Measurements from ENCODE around the gene GATD1. TPM values are rescaled to one million over a fixed set of nuclear protein-coding genes. Genes with fewer than 3 reads are reported as not detected.

GATD1 gene, protein sequence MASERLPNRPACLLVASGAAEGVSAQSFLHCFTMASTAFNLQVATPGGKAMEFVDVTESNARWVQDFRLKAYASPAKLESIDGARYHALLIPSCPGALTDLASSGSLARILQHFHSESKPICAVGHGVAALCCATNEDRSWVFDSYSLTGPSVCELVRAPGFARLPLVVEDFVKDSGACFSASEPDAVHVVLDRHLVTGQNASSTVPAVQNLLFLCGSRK
- total RNA-seq = 29.4 and 33.0 TPM in 2 replicates

GRCh38 chr11:777288-778255 lies at the start of gene GATD1:
Gene GATD1 (minus strand): TSS chr11:777487. CDS start chr11:777462, 25 bp downstream.

DNA sequence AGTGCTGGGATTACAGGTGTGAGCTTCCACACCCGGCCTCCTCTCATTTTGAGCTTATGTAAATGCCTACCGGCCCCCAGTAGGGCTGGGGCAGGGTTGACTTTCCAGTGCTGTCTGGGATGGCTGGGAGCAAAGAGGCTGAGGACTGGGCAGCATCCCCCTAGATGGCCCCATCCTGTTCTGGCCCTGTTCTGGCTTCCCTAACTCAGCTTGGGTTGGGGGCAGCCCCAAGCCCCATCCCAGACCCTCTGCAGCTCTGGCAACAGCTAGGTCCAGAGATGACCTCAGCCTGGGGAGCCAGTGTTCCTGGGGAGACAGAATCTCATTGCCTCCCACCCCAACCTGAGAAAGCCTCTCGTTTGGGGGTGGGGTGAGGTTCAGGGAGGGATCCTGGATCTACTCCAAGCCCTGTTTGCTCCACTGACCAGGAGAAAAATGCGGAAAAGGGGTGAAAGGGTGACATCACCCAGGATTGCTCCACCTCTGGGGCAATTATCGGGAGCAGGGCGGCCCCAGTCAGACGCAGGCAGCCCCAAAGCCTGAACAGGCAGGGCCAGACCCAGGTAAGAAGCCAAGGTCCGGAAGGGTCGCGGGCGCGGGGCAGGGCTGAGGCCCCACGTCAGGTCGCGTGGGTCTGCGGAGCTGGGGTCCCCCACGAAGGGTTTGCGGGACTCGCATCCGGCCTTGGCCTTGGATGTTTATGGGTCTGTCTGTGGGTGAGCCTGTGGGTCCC lies 41.3 kb upstream of the GATD1 start, which contains the start of gene PNPLA2:
Gene PNPLA2 (plus strand): TSS at position 519 of the 733 bp plus-strand sequence. CDS start 805 bp downstream, outside the sequence.

DNA sequence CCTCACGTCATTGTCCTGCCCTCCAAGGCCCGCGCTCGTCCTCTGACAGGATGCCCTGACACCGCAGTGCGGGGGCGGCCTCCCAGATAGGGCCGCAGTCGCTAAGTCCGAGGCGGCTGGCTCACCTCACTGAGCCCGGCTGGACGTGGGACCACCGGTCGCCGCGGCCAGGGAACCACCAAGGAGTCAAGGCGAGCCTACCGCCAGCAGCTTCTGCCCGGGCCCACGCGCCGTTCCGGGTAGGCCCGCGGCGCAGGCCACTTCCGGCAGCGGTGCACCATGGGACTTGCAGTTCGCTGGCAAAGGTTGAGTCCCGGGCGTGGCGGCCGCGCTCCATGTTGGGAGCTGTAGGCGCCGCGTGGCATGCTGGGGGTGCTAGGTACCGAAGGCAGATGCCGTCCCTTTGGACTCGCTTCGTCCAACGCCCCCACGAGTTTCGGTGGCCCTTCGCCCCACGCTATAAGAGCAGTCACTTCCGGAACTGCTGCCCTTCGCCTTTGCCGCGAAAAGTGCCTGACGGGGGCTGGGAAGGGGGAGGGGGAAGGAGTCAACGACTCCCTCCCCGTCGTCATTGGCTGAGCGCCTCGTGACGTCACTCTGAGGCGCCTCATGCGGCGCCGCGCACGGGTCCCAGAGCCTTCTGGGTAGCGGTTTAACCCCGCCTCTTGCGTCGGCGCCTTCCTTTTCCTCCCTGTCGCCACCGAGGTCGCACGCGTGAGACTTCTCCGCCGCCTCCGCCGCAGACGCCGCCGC lies 32.2 kb upstream of the GATD1 start, which contains the start of gene RPLP2:
Gene RPLP2 (plus strand): TSS at position 681 of the 753 bp plus-strand sequence. CDS start 268 bp downstream, outside the sequence.

DNA sequence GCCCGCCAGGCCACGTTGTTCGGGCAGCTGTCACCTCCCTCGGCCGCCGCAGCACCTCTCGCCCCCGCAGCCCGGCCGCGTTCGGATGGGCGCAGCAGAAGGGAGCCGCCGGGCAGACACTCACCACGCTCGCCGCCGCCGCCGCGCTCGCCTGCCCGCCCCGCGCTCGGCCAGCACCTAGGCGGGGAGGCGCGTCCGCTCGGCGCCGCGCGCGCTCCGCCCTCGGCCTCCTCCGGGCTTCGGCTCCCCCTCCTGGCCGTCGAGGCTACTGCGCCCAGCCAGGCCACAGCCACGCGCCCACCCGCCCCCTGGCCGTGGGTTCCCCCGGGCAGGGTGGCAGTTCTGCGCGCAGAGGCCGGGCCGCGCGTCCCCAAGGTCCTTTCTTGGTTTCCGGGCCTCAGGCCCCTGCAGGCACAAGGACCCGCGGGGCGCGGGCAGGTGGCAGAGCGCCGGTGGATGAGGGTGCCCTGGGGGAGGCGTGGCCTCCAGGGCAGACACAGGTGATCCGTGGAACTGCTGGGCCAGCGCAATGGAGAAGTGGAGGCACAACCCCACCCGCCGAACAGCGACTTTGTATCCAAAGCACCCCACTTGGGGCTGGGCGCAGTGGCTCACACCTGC lies 20.9 kb upstream of the GATD1 start, which contains the start of gene SLC25A22:
Gene SLC25A22 (minus strand): TSS at position 189 of the 621 bp plus-strand sequence. CDS start 3,275 bp downstream, outside the sequence.

GRCh38 chr11:789943-790342 lies 12.7 kb upstream of the GATD1 start, which contains the start of gene CEND1:
Gene CEND1 (minus strand): TSS chr11:790090. CDS start chr11:788576, 1,514 bp downstream.

DNA sequence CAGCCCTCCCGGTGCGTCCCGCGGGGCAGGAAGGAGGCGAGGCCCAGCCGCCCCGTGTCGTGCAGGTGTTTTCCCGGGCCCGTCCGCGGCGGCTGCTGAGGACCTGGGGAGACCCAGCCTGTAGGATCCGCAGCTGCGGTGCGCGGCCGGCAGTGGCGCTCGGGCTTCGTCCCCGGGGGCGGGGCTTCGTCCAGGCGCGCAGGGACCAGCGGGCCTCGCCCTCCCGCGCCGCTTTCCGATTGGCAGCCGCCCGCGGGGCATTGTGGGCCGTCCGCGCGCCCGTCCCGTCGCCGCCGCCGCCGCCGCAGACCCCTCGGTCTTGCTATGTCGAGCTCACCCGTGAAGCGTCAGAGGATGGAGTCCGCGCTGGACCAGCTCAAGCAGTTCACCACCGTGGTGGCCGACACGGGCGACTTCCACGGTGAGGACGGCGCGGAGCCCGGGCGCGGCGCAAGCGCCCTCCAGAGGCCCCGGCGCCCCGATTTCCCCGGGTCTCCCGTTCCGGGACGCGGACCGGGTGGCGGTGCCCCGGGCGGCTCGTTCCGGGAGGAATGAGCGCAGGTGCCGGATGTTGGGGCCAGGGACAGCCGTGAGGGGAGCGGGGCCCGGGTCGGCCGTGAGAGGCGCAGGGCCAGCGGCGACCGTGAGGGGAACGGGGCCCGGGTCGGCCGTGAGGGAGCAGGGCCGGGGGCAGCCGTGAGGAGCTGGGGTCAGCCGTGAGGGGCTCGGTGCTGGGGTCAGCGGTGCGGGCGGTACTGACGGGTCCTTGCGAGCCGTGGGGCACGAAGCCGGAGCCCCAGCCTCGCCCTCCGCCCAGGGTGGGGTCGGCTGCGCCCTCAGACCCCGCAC lies 29.9 kb downstream of the GATD1 start, which contains the start of gene TALDO1:
Gene TALDO1 (plus strand): TSS at position 307 of the 849 bp plus-strand sequence. CDS start 18 bp downstream, at position 325.

Other genes with a start within 250 kb of the GATD1 start
- gene HRAS, start 241.9 kb downstream of the GATD1 start, total RNA-seq = 102 and 109 TPM in 2 replicates
- gene LRRC56, start 240.0 kb downstream of the GATD1 start, total RNA-seq = 0.05 and 0.73 TPM in 2 replicates
- 0.05 and 0.20 TPM in 2 replicates for gene LMNTD2, start 216.7 kb downstream of the GATD1 start, total RNA-seq
- gene RASSF7, start 216.5 kb downstream of the GATD1 start, total RNA-seq = 10.8 and 12.0 TPM in 2 replicates
- gene PHRF1, start 201.0 kb downstream of the GATD1 start, total RNA-seq = 20.1 and 25.4 TPM in 2 replicates
- gene IRF7, start 161.5 kb downstream of the GATD1 start, total RNA-seq = 76.0 and 84.2 TPM in 2 replicates
- not detected in 2 replicates for gene CDHR5, start 152.5 kb downstream of the GATD1 start, total RNA-seq
- not detected in 2 replicates for gene SCT, start 150.3 kb downstream of the GATD1 start, total RNA-seq
- not detected in 2 replicates for gene DRD4, start 140.2 kb downstream of the GATD1 start, total RNA-seq
- 23.1 and 27.8 TPM in 2 replicates for gene DEAF1, start 82.3 kb downstream of the GATD1 start, total RNA-seq
- 16.9 and 17.5 TPM in 2 replicates for gene TMEM80, start 81.7 kb downstream of the GATD1 start, total RNA-seq
- gene EPS8L2, start 71.3 kb downstream of the GATD1 start, total RNA-seq = 6.7 and 7.3 TPM in 2 replicates
- gene TALDO1, start 30.0 kb downstream of the GATD1 start, total RNA-seq = 228 TPM in 2 replicates
- 0.20 and 0.40 TPM in 2 replicates for gene CEND1, start 12.6 kb upstream of the GATD1 start, total RNA-seq
- 21.7 and 24.1 TPM in 2 replicates for gene SLC25A22, start 20.8 kb upstream of the GATD1 start, total RNA-seq
- 17.9 and 21.1 TPM in 2 replicates for gene PIDD1, start 27.7 kb upstream of the GATD1 start, total RNA-seq
- gene RPLP2, start 32.5 kb upstream of the GATD1 start, total RNA-seq = 814 and 920 TPM in 2 replicates
- 20.4 and 22.6 TPM in 2 replicates for gene PNPLA2, start 41.4 kb upstream of the GATD1 start, total RNA-seq
- gene CRACR2B, start 50.4 kb upstream of the GATD1 start, total RNA-seq = 9.5 and 12.1 TPM in 2 replicates
- gene CD151, start 55.5 kb upstream of the GATD1 start, total RNA-seq = 660 and 700 TPM in 2 replicates
- gene POLR2L, start 65.0 kb upstream of the GATD1 start, total RNA-seq = 191 and 317 TPM in 2 replicates
- 217 and 240 TPM in 2 replicates for gene TSPAN4, start 65.4 kb upstream of the GATD1 start, total RNA-seq
- gene CHID1, start 133.3 kb upstream of the GATD1 start, total RNA-seq = 58.0 and 96.3 TPM in 2 replicates
- gene AP2A2, start 148.4 kb upstream of the GATD1 start, total RNA-seq = 41.4 and 46.4 TPM in 2 replicates